ENCODE data around the gene EVA1C.
"Not testable (repeated sequence)": the region's sequence is repeated elsewhere in the genome, so short reads cannot be mapped to it uniquely, and the experiment has no call there.

The EVA1C gene

GRCh38 chr21:32424674-32425073 lies 12.2 kb downstream of the EVA1C start:
- peak; percentile 9 for DNase-seq

DNA sequence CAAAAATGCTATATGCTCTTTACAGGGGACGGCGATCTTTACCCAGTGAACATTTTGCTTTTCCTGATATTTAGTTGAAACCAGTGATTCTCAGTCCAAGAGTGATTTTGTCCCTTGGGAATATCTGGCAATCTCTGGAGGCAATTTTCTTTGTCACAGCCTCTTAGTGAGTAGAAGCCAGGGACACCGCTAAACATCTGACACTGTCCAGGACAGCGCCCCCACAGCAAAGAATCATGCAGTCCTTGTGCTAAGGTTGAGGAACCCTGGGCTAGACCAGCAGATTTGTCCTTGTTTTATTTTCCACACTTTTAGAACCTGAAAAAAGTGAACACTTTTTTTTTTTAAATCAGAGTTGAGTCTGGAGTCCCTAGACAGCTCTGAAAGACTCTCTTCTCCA lies 13.1 kb downstream of the EVA1C start:
- peak; percentile 6 for DNase-seq

GRCh38 chr21:32426066-32426465 lies 13.6 kb downstream of the EVA1C start:
- no peak for DNase-seq

- DNase-seq = peak; percentile 45
These were observed 14.1 kb downstream of the EVA1C start for GRCh38 chr21:32426592-32427051.

GRCh38 chr21:32427958-32428623 lies 15.6 kb downstream of the EVA1C start:
- DNase-seq = no peak

DNA sequence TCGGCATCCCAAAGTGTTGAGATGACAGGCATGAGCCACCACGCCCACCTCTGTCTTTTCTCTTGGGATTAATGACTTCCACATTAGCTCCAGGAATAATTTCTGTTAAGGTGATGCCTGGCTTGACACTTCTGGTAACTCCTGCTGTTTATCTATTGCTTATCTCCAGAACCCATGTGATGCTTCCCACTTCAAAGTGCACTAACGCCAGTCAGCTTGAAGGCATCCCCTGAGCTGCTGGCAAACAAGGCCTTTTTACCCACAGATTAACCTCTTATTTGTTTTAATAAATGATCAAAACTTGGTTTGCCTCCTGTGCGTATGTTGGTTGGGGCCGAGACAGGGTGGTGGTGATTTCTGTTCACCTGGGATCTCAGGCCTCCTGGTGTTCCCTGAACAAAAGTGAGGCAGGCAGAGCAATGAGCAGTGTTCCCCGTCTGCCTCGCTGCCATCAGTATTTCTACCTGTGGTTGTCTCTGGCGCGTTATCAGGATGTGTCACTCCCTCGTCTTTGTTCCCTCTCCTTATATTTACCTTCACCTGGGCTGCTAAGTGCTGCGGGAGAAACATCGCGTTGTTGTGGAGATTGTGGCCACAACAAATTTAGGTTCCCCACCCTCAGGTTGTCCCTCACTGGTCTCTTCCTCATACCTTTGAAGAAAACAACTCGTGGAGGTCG lies 20.6 kb downstream of the EVA1C start:
- not testable (repeated sequence) for DNase-seq

GRCh38 chr21:32437729-32438128 lies 25.2 kb downstream of the EVA1C start:
- DNase-seq = no peak

DNA sequence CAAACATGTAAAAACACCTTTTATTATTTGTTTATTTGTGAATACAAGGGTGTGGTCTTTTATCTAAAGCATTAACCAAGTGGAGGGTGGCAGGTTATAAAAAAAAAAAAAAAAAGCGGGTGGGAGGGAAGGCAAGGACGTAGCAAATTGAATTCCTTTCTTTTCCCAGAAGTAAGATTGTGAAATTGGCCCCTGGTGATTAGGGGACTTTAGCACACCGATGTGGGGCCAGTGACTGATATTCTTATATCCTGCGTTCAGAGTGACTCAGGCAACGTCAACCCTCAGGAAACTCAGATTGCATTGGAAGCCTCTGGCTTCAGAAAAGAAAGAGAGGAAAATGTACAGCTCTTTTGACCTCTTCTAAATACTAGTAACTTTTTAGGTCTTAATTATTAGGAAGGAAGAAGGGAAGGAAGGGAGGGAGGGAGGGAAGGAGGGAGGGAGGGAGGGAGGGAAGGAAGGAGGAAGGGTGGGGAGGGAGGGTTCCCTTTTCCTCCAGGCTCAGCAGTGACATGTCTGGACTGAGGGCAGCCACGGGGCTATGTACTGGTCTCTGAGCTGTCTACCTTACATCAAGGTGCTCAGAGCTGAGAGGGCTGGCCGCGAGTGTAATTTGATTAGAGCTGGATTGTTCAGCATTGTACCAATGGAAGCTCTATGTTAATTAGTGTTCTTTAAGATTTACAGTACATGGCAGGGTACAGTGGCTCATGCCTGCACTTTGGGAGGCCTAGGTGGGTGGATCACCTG lies 30.2 kb downstream of the EVA1C start:
- DNase-seq = no peak

- DNase-seq = no peak
These were observed 32.6 kb downstream of the EVA1C start for GRCh38 chr21:32445101-32445500.

GRCh38 chr21:32446440-32446839 lies 33.9 kb downstream of the EVA1C start:
- not testable (repeated sequence) for DNase-seq

- DNase-seq = no peak
These were observed 34.7 kb downstream of the EVA1C start for GRCh38 chr21:32447224-32447623.

GRCh38 chr21:32448803-32449594 lies 36.5 kb downstream of the EVA1C start:
- peak; percentile 30 for DNase-seq

GRCh38 chr21:32450881-32451701 lies 38.6 kb downstream of the EVA1C start:
- DNase-seq = not testable (repeated sequence)

DNA sequence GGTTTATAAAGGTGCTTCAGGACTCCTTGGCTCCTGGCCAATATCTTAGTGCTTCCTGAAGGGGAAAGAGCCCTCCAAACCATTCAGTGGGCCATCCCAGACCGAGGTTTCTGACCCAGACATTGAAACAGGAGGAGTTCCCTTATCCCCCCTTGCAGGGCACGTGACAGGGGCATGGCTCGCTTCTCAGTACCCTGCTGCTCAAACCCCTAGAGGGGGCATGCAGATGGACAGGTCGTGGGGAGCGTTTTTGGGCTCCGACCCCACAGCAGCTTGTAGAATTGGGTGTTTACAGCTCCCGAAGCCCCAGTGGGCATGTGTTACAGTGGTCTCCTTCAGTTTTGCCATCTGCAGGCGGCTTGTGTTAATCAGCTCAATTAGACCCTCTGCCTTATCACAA lies 39.7 kb downstream of the EVA1C start:
- DNase-seq = not testable (repeated sequence)

GRCh38 chr21:32452641-32453040 lies 40.1 kb downstream of the EVA1C start:
- no peak for DNase-seq

DNA sequence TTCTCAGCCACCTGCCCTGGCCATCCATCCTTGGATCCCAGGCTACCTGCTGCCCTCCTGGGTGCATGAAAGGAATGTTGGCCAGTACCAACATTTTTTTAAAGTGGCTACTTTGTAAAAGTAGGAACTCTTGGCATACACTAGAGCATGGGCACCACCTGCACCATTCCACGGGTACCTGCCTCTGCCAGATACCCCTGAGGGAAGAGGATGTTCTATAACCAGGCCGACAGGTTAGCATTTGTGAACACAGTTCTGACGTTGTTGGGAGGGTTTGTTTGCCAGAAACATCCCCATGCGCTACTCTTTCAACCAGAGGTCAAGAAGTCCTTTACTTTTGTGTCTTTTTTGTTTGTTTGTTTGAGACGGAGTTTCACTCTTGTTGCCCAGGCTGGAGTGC lies 43.0 kb downstream of the EVA1C start:
- no peak for DNase-seq

GRCh38 chr21:32456497-32456918 lies 44.0 kb downstream of the EVA1C start:
- DNase-seq = peak; percentile 8

DNA sequence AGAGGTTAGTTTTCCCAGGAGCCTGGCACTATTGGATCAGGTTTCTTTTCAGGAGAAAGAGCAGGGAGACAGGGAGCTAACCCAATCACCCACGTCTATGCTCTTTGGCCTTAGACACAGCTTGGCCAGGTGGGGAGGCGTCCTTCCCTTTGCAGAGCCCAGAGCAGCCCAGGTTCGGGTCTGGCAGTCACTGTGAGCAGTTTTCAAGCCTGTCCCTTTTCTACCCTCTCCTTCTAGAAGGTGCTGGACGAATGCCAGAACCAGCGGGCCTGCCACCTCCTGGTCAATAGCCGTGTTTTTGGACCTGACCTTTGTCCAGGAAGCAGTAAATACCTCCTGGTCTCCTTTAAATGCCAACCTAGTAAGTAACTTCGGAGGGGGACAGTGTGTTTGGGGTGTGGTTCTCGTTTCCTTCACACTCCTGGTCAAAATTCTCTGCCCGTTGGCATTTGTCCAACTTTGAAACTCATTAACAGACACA lies 44.9 kb downstream of the EVA1C start:
- no peak for DNase-seq

GRCh38 chr21:32457962-32458361 lies 45.5 kb downstream of the EVA1C start:
- DNase-seq = no peak

DNA sequence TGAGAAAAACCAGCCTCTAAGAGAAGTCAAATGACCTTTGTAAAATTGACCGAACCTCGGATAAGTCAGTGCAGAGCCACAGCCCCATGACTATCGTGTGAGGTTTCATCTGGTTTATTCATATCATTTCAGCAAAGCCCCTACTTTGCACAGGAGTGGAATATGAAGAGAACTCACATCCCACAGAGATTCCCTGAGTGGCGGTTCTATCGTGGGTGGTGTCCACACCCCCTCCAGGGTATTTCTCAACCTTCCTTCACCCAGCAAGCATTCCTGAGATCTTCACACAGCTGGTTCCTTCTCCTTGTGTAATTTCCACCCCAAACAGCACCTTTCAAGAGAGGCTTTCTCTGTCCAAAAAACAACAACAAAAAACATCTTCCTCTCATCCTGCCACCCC lies 47.5 kb downstream of the EVA1C start:
- no peak for DNase-seq

DNA sequence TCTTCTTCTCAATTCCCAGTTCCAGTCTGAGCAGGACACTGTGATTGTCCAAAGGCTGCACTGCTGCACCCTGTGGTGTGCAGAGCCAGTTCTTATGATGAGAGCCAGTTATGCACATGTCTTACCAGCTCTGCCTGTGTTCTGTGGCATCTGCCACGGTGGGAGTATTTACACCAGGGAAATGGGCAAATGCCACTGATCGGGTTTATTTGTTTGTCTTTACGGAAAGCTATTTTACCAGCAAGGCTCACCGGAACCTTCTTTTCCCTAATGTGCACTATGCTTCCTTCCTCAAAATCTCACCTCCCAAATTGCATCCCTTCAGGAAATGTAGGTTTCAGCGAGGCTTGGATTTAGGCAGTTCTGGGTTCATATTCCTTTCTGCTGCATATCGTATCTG lies 49.0 kb downstream of the EVA1C start:
- no peak for DNase-seq

- DNase-seq = not testable (repeated sequence)
These were observed 50.1 kb downstream of the EVA1C start for GRCh38 chr21:32462564-32462963.

All from fibroblast of skin of back (primary cell).